Duodenal mucosa (tissue), 2 donors: ENCODE results near the gene JAZF1.

Source experiments
- H3K27ac ChIP-seq: one replicate; pipeline ENCODE4 v1.7.0; 2013; ENCODE audit warnings: low read depth, low read length
- H3K27me3 ChIP-seq, 2 donors: one replicate each; pipeline ENCODE4 v1.7.0; 2013; ENCODE audit warnings: low read length in 2 of 2, control low read depth in 1 of 2; ENCODE audit not compliant: insufficient read depth in 2 of 2, control insufficient read depth in 1 of 2
- H3K36me3 ChIP-seq, 2 donors: one replicate each; pipeline ENCODE4 v1.7.0; 2013; ENCODE audit warnings: low read length in 2 of 2, control low read depth in 1 of 2; ENCODE audit not compliant: insufficient read depth in 2 of 2, control insufficient read depth in 1 of 2
- H3K4me1 ChIP-seq, 2 donors: one replicate each; pipeline ENCODE4 v1.7.0; 2013; ENCODE audit warnings: low read length in 2 of 2, control low read depth in 1 of 2; ENCODE audit not compliant: insufficient read depth in 2 of 2, control insufficient read depth in 1 of 2
- H3K4me3 ChIP-seq, 2 donors: one replicate each; pipeline ENCODE4 v1.7.0; 2013; ENCODE audit warnings: low read length in 2 of 2, low read depth in 1 of 2
- H3K9ac ChIP-seq, 2 donors: one replicate each; pipeline ENCODE4 v1.7.0; 2013; ENCODE audit warnings: low read length in 2 of 2, low read depth in 1 of 2
- H3K9me3 ChIP-seq, 2 donors: one replicate each; pipeline ENCODE4 v1.7.0; 2013; ENCODE audit warnings: low read length in 2 of 2, control low read depth in 1 of 2; ENCODE audit not compliant: control insufficient read depth in 1 of 2

JAZF1 gene

DNA sequence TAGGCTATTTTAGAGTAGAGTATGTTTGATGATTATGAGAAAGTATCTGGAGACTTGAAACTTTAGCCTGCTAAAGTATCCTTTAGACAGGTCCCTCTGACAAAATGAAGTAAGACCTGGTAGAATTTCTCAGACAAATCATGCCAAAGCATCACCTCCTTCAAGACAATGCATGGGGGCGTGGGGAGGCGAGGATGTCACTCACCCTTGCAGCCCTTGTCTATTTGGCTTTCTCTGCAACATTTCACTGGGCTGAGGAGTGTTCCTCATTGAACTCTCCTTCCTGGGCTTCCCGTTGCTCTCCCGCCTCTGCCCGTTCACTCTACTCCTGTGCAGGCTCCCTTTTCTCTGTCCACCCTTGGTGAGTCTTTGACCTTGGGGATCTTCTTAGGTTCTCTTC, 98.5 kb downstream of the JAZF1 start:
- Histone ChIP-seq H3K27me3 (no peaks in the 10 kb centered on the region), H3K4me1 (no peaks in the 10 kb centered on the region), H3K36me3 (no peaks in the 10 kb centered on the region), H3K9ac (no peak overlapping the region), H3K4me3 (no peak overlapping the region), H3K27ac (no peak overlapping the region), H3K9me3 (no peaks in the 10 kb centered on the region)

DNA sequence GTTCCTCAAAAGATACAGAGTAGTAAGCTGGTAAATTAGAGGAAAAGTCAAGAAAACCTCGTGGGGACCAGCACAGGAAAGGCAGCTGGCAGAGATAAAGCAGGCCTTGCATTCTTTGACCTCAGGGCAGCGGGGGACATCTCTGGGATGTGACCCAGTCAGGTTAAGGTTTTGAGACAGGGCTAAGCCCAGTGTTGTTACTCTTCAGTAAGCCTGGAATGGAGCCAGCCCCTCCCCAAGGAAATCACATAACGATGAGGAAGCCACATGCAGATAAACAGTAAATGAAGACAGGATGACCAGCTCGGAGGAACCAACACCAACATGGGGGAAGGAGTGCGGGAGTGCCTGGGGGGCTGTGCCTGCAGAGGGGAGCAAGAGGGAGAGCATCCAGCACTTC, 99.6 kb downstream of the JAZF1 start:
- no peaks in the 10 kb centered on the region for H3K9me3 ChIP-seq
- H3K9ac ChIP-seq = no peak overlapping the region
- no peak overlapping the region for H3K4me3 ChIP-seq
- no peaks in the 10 kb centered on the region for H3K4me1 ChIP-seq
- H3K36me3 ChIP-seq = no peaks in the 10 kb centered on the region
- H3K27me3 ChIP-seq = no peaks in the 10 kb centered on the region
- H3K27ac ChIP-seq = no peak overlapping the region

DNA sequence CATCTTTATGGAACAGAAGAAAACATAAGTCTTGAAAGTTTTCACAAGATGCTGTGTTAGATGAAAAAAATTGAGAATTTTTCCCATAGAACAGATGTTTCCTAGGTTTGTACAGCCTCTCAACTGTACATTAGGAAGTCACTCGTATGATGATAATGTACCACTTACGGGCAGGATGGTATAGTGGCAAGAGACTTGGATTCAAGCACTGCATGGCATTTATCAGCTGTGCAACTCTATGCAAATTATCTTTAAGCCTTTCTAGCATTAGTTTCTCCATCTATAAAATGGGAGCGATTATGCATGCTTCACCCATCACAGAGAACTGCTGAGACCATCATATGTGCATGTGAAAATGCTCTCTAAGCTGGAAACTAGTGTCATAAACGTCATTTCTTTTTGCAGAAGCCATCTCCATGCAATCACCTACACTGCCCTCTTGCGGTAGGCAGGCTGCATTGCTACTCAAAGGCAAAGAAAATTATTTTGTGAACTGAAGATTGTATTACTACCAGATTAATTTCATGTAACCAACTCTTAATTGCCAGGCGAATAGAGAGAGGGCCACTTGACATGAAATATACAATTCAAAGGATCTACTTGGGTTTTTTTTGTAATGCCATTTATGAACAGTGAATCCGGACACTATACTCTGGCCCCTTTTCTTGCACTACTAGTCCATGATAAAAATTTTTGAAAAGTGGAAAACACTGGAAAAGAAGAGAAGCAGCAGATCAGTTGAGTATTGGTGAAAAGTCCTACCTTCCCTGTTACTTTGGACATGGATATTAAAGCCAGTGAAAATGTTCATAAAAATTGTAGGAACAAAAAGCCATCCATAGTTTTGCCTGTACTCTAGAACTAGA, 102.3 kb downstream of the JAZF1 start:
- no peak overlapping the region for H3K4me3 ChIP-seq
- H3K27ac ChIP-seq = no peak overlapping the region
- H3K9me3 ChIP-seq = no peaks in the 10 kb centered on the region
- H3K36me3 ChIP-seq = no peaks in the 10 kb centered on the region
- H3K9ac ChIP-seq = no peak overlapping the region
- H3K4me1 ChIP-seq = no peaks in the 10 kb centered on the region
- H3K27me3 ChIP-seq = no peaks in the 10 kb centered on the region

DNA sequence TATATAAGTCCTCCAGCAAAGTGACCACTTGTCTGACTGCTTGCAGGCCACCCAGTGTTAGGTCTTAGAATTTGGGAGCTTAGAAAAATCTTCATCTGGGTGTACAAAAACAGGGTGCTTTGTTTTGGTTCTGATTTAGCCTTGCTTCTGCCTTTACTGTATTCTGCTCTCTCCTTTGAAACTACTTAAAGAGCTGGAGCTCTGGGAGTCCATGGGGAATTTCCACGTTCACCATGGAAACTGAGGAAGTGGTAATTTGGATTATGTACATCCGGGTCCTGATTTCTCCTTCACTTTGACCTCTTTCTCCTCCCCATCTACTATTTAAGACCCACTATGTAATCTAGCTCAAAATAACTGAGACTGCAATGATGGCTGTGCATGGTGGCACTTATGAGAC, 103.0 kb downstream of the JAZF1 start:
- H3K9ac ChIP-seq = no peak overlapping the region
- no peaks in the 10 kb centered on the region for H3K4me1 ChIP-seq
- no peaks in the 10 kb centered on the region for H3K27me3 ChIP-seq
- H3K27ac ChIP-seq = no peak overlapping the region
- no peaks in the 10 kb centered on the region for H3K9me3 ChIP-seq
- H3K36me3 ChIP-seq = no peaks in the 10 kb centered on the region
- no peak overlapping the region for H3K4me3 ChIP-seq

DNA sequence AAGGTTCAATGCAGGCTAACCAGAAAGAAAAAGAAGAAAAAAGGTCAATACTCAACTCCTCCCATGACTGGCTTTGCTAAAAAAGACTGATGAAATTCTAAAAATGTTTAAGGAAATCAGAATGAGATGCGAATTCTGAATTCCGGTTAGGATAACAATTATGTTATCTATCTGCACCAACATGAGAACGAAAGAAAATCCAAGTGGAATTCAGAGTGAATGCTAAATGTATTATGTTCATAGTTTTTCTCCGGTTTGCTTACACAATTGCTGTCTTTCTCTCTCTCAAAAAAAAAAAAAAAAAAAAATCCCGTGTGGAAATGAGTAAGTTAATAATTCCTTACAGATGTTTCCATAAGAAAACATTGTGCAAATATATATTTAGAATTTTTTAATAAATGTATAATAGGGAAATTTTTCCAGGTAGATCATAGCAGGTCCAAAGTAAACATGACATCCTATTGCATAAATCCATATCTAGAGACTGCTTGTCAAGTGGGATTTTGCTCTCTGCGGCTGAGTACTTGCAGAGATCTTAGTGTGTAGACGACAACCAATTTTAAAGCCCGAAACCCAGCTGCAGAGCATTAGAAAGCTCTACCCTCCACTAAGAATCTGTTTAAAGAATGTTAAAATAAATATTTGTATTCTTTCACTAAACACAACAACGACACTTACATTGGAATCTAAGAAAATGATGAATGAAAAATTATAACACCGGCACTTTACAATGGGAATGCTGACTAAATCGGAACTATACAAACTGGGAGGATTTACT, 104.0 kb downstream of the JAZF1 start:
- no peaks in the 10 kb centered on the region for H3K9me3 ChIP-seq
- no peak overlapping the region for H3K9ac ChIP-seq
- no peaks in the 10 kb centered on the region for H3K4me1 ChIP-seq
- H3K27me3 ChIP-seq = no peaks in the 10 kb centered on the region
- H3K27ac ChIP-seq = no peak overlapping the region
- H3K4me3 ChIP-seq = no peak overlapping the region
- no peaks in the 10 kb centered on the region for H3K36me3 ChIP-seq

DNA sequence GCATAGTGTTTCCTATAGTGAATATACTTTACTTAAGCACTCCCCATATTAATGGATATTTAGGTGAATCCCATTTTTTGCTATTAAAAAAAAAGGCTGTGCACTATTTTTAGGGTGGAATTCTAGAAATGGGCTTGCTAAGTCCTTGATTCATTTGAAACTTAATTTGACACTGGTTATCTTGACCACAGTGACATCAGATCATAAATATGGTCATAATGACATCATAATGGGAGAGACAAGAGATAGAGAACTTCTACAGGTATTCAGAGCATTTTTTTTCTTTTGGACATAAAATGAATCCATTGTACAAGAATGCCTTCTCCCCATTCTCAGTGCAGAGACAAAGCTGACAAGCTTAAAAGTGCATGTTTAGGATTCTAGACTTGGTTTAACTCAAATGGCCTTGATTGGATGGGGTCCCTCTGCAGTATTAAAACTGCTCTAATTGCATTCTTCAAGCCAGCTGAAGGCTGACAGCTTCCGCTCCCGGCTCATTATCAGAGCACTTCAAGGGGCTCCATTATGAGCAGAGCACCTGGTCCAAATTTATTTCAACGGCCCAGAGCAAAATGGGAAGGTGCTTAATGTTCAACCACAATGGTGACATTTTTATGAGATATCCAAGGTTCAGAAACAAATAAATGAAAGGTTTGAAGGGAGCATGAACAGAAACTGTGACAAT, 104.8 kb downstream of the JAZF1 start:
- Histone ChIP-seq H3K4me3 (no peak overlapping the region), H3K36me3 (no peaks in the 10 kb centered on the region), H3K9ac (no peak overlapping the region), H3K9me3 (no peaks in the 10 kb centered on the region), H3K27ac (no peak overlapping the region), H3K4me1 (no peaks in the 10 kb centered on the region), H3K27me3 (no peaks in the 10 kb centered on the region)

DNA sequence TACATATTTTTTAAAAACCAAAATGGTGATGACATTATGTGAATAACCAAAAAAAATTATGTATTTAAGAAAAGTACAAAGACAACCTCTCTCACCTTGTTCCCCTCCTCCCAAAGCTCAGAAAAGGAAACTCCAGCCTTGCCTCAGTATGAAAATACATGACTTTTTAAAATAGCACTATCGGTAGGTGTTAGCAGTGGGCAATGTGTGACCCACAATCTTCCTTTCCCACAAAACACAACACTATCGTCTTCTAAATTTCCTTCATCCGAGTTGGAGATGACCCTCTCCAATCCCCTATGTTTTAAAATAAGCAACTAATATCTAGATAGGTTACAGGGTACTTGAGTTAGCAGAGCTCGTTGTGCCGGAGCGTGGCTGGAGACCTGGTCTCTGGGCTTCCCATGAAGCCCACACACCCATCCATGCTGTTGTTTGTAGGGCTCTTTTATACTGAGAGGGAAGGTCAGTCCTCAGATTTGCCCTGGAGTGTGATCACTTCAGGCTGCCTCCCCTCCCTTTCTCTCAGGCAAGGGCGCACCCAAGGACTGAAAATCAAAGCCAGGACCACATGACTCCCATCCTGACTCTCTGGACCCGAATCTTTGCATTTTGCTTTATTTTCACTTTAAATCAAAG, 107.6 kb downstream of the JAZF1 start:
- no peaks in the 10 kb centered on the region for H3K9me3 ChIP-seq
- H3K4me1 ChIP-seq = no peaks in the 10 kb centered on the region
- no peak overlapping the region for H3K27ac ChIP-seq
- H3K4me3 ChIP-seq = no peak overlapping the region
- no peaks in the 10 kb centered on the region for H3K36me3 ChIP-seq
- H3K27me3 ChIP-seq = no peaks in the 10 kb centered on the region
- no peak overlapping the region for H3K9ac ChIP-seq

DNA sequence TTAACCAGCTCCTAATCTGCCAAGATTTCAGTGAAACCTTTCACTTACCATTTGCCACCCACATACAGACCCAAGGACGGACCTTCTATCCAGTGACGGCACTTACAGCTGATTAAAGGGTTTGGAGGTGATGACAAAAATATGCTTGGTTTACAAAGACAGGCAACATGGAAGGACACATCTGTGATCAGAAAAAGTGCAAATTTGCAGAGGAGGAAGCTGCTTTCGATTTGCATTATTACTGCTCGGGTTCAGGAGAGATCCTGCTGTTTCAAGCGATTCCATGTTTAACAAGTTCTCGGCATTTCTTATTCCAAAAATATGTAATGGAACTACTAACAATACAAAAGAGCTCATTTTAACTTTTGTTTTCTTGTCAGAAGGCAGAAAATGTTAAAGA, 109.0 kb downstream of the JAZF1 start:
- H3K27me3 ChIP-seq = no peaks in the 10 kb centered on the region
- no peak overlapping the region for H3K4me3 ChIP-seq
- no peaks in the 10 kb centered on the region for H3K9me3 ChIP-seq
- no peak overlapping the region for H3K9ac ChIP-seq
- H3K36me3 ChIP-seq = no peaks in the 10 kb centered on the region
- no peak overlapping the region for H3K27ac ChIP-seq
- no peaks in the 10 kb centered on the region for H3K4me1 ChIP-seq

DNA sequence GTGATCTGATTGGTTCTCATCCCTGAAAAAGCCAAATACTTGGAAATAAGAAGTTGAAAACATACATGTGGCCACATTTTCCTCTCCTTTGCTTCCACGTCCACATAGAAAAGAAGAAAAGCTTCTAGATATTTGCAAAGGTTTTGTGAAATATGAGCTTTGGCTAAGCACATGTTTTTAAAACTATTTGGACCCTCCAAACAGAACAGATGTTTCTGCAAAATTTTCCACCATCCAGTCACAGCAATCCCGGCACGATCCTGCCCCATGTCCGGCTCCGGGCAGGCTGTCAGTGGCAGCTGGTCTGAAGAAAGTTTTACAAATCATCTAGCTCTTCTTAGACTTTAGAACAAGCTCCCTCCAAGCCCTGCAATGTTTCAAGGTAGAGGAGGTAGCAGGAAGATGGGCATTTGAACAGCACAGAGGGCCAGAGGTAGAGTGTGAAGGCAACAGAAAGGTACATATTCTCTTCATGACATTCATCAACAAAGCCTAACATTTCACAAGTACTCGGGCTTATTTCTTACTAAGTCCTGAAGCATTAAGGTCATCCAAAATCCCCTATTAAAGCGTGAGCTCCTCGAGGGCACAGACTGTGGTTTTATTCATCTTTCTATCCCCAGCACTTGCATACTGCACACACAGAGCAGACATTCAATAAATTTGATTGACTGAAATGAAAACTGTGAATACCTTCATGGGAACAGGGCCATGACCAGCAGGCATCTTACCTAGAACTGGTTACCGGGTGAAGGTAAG, 110.1 kb downstream of the JAZF1 start:
- H3K9ac ChIP-seq = no peak overlapping the region
- no peaks in the 10 kb centered on the region for H3K9me3 ChIP-seq
- no peak overlapping the region for H3K27ac ChIP-seq
- H3K36me3 ChIP-seq = no peaks in the 10 kb centered on the region
- H3K4me1 ChIP-seq = no peaks in the 10 kb centered on the region
- H3K27me3 ChIP-seq = no peaks in the 10 kb centered on the region
- H3K4me3 ChIP-seq = no peak overlapping the region
